Measurements from ENCODE around the gene C1orf115. TPM values are rescaled to one million over a fixed set of nuclear protein-coding genes. Genes with fewer than 3 reads are reported as not detected.

Gene C1orf115
- polyA plus RNA-seq, 1 donor (not counting 4 experiments of a cell fraction or from before 2014, with no cell fraction given), result 0.72 TPM

DNA sequence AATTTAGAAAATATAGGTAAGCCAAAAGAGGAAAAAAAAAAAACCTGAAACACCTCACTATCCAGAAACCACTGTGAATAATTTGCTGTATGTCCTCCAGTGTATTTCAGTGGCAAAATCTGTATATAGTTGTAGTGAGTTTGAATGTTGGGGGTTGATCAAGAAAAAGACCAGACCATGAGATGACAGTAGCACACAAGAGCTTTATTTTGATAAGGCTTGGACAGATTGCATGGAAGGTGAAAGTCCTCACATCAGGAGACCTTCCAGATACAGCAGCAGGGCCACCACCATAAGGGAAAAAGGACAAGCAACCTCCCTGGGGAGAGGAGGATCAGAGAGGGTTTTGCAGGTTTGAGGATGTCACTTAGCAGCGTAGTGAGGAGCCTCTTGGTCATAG lies 16.2 kb upstream of the C1orf115 start:
- H3K9me1 ChIP-seq (ENCODE audit: control insufficient read depth, extremely low read depth, insufficient read depth, low read length), result no peaks in the 10 kb centered on the region
- FAIRE-seq (no peak), DNase-seq (ENCODE audit: low read depth, low spot score) (no peak)
- H2AFZ ChIP-seq (ENCODE audit: control insufficient read depth, low read length), result no peak overlapping the region
- no peak overlapping the region for H3K4me2 ChIP-seq (ENCODE audit: control insufficient read depth, extremely low read depth, insufficient read depth, low read depth, low read length)
- no peak overlapping the region for H3K4me3 ChIP-seq (ENCODE audit: control insufficient read depth in 2 of 3, extremely low read depth in 1 of 3, insufficient read depth in 2 of 3, low read depth in 1 of 3, low read length in 3 of 3)
- no peak overlapping the region for H3K27ac ChIP-seq (ENCODE audit: control insufficient read depth, insufficient read depth, low read length)
- dilution Hi-C loops (cut with MboI; ENCODE audit: extremely low pct_ligation_motif_present, low sequenced_read_pairs), result no loop called here
- H3K79me2 ChIP-seq (ENCODE audit: control insufficient read depth, insufficient read depth, low read length), result no peaks in the 10 kb centered on the region
- H3K36me3 ChIP-seq (ENCODE audit: control insufficient read depth in 2 of 2, extremely low read depth in 1 of 2, insufficient read depth in 2 of 2, low read length in 2 of 2), result no peaks in the 10 kb centered on the region
- no peaks in the 10 kb centered on the region for H3K9me3 ChIP-seq (ENCODE audit: control insufficient read depth, low read depth, low read length)
- H3K4me1 ChIP-seq (ENCODE audit: control insufficient read depth, extremely low read depth, insufficient read depth, low read length), result no peaks in the 10 kb centered on the region
- no peaks in the 10 kb centered on the region for H4K20me1 ChIP-seq (ENCODE audit: control insufficient read depth, extremely low read depth, insufficient read depth, low read length)
- no peak overlapping the region for H3K9ac ChIP-seq (ENCODE audit: control insufficient read depth, extremely low read depth, insufficient read depth, low read length)
- TF ChIP-seq EZH2 (IDR thresholded peaks at IDR 0.05; ENCODE audit: low read length), result no peak
- H3K27me3 ChIP-seq (ENCODE audit: control insufficient read depth, extremely low read depth, insufficient read depth, low read length), result no peaks in the 10 kb centered on the region

DNA sequence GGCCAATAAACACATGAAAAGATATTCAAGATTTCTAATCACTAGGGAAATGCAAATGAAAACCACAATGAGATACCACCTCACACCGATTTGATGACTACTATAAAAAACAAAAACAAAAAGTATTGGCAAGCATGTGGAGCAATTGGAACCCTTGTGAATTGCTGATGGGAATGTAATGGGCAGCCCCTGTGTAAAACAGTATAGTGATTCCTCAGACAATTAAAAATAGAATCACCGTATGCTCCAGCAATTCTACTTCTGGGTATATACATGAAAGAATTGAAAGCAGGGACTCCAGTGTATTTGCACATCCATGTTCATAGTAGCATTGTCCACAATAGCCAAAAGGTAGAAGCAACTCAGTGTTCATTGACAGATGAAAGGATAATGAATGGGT lies 12.9 kb upstream of the C1orf115 start:
- dilution Hi-C loops (cut with MboI; ENCODE audit: extremely low pct_ligation_motif_present, low sequenced_read_pairs), result no loop called here
- no peak for FAIRE-seq
- Histone ChIP-seq H3K9ac (ENCODE audit: control insufficient read depth, extremely low read depth, insufficient read depth, low read length) (no peak overlapping the region), H3K79me2 (ENCODE audit: control insufficient read depth, insufficient read depth, low read length) (no peaks in the 10 kb centered on the region), H2AFZ (ENCODE audit: control insufficient read depth, low read length) (no peak overlapping the region), H3K27ac (ENCODE audit: control insufficient read depth, insufficient read depth, low read length) (no peak overlapping the region), H3K9me3 (ENCODE audit: control insufficient read depth, low read depth, low read length) (no peaks in the 10 kb centered on the region), H3K27me3 (ENCODE audit: control insufficient read depth, extremely low read depth, insufficient read depth, low read length) (no peaks in the 10 kb centered on the region), H3K36me3 (ENCODE audit: control insufficient read depth in 2 of 2, extremely low read depth in 1 of 2, insufficient read depth in 2 of 2, low read length in 2 of 2) (no peaks in the 10 kb centered on the region), H3K4me3 (ENCODE audit: control insufficient read depth in 2 of 3, extremely low read depth in 1 of 3, insufficient read depth in 2 of 3, low read depth in 1 of 3, low read length in 3 of 3) (no peak overlapping the region), H3K9me1 (ENCODE audit: control insufficient read depth, extremely low read depth, insufficient read depth, low read length) (no peaks in the 10 kb centered on the region), H4K20me1 (ENCODE audit: control insufficient read depth, extremely low read depth, insufficient read depth, low read length) (no peaks in the 10 kb centered on the region), H3K4me1 (ENCODE audit: control insufficient read depth, extremely low read depth, insufficient read depth, low read length) (no peaks in the 10 kb centered on the region), H3K4me2 (ENCODE audit: control insufficient read depth, extremely low read depth, insufficient read depth, low read depth, low read length) (no peak overlapping the region)
- TF ChIP-seq, protein P1, sequence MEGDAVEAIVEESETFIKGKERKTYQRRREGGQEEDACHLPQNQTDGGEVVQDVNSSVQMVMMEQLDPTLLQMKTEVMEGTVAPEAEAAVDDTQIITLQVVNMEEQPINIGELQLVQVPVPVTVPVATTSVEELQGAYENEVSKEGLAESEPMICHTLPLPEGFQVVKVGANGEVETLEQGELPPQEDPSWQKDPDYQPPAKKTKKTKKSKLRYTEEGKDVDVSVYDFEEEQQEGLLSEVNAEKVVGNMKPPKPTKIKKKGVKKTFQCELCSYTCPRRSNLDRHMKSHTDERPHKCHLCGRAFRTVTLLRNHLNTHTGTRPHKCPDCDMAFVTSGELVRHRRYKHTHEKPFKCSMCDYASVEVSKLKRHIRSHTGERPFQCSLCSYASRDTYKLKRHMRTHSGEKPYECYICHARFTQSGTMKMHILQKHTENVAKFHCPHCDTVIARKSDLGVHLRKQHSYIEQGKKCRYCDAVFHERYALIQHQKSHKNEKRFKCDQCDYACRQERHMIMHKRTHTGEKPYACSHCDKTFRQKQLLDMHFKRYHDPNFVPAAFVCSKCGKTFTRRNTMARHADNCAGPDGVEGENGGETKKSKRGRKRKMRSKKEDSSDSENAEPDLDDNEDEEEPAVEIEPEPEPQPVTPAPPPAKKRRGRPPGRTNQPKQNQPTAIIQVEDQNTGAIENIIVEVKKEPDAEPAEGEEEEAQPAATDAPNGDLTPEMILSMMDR (optimal IDR thresholded peaks at IDR 0.05 in 1 of 3, IDR thresholded peaks at IDR 0.05 in 1 of 3, conservative IDR thresholded peaks at IDR 0.05 in 1 of 3; ENCODE audit: extremely low read depth in 1 of 3, insufficient read depth in 2 of 3, low read length in 3 of 3), result no peak
- no peak for TF ChIP-seq EZH2 (IDR thresholded peaks at IDR 0.05; ENCODE audit: low read length)
- no peak for DNase-seq (ENCODE audit: low read depth, low spot score)

DNA sequence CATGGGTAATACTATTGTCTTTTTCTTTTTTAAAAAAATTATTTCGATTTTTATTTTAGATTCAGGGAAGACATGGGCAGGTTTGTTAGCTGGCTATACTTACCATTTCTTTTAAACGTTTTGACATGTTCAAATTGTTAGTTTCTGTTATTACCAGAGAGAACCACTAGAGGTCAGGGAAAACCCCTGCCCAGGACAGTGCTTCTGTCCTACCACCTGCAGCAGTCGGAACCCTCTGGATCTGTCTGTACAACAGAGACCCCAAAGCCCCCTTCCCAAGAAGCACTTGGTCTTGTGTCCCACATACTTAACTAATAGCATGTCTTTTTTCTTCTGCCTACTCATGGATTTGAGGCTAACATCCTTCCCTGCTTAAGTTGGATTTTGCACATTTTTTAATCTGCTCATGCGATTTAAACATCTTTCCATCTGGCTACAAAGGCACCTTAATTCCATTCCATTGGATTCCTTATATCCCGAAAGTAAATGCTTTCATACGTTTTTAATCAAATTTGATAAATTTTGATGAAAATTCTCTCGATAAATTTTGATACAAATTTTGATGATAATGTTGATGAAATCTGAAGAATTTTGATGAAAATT lies 10.0 kb upstream of the C1orf115 start:
- dilution Hi-C loops (cut with MboI; ENCODE audit: extremely low pct_ligation_motif_present, low sequenced_read_pairs), result no loop called here
- Histone ChIP-seq H4K20me1 (ENCODE audit: control insufficient read depth, extremely low read depth, insufficient read depth, low read length) (no peaks in the 10 kb centered on the region), H3K27ac (ENCODE audit: control insufficient read depth, insufficient read depth, low read length) (no peak overlapping the region), H3K79me2 (ENCODE audit: control insufficient read depth, insufficient read depth, low read length) (no peaks in the 10 kb centered on the region), H3K9me3 (ENCODE audit: control insufficient read depth, low read depth, low read length) (no peaks in the 10 kb centered on the region), H3K9ac (ENCODE audit: control insufficient read depth, extremely low read depth, insufficient read depth, low read length) (no peak overlapping the region), H3K9me1 (ENCODE audit: control insufficient read depth, extremely low read depth, insufficient read depth, low read length) (no peaks in the 10 kb centered on the region), H2AFZ (ENCODE audit: control insufficient read depth, low read length) (no peak overlapping the region), H3K4me3 (ENCODE audit: control insufficient read depth in 2 of 3, extremely low read depth in 1 of 3, insufficient read depth in 2 of 3, low read depth in 1 of 3, low read length in 3 of 3) (no peak overlapping the region), H3K27me3 (ENCODE audit: control insufficient read depth, extremely low read depth, insufficient read depth, low read length) (no peaks in the 10 kb centered on the region), H3K36me3 (ENCODE audit: control insufficient read depth in 2 of 2, extremely low read depth in 1 of 2, insufficient read depth in 2 of 2, low read length in 2 of 2) (no peaks in the 10 kb centered on the region), H3K4me2 (ENCODE audit: control insufficient read depth, extremely low read depth, insufficient read depth, low read depth, low read length) (no peak overlapping the region), H3K4me1 (ENCODE audit: control insufficient read depth, extremely low read depth, insufficient read depth, low read length) (no peaks in the 10 kb centered on the region)
- TF ChIP-seq EZH2 (IDR thresholded peaks at IDR 0.05; ENCODE audit: low read length), result no peak
- TF ChIP-seq, protein P1 (optimal IDR thresholded peaks at IDR 0.05 in 1 of 3, IDR thresholded peaks at IDR 0.05 in 1 of 3, conservative IDR thresholded peaks at IDR 0.05 in 1 of 3; ENCODE audit: extremely low read depth in 1 of 3, insufficient read depth in 2 of 3, low read length in 3 of 3), result peak; percentile 60 to 75 (median 69)
- FAIRE-seq, result peak; percentile 83
- peak; percentile 1 for DNase-seq (ENCODE audit: low read depth, low spot score)

Data from keratinocyte (primary cell).